Measurements from ENCODE around the gene QKI. TPM values are rescaled to one million over a fixed set of nuclear protein-coding genes. Genes with fewer than 3 reads are reported as not detected.

The QKI gene
- total RNA-seq, 2 donors from 2014 or later: 63.0 to 316 TPM

- Histone ChIP-seq H3K9me3 (no peaks in the 10 kb centered on the region), H3K27ac (no peak overlapping the region), H3K27me3 (replicated peaks; ENCODE audit: insufficient read depth) (no peaks in the 10 kb centered on the region), H3K4me3 (no peak overlapping the region), H3K36me3 (no peaks in the 10 kb centered on the region), H3K4me1 (replicated peaks) (no peaks in the 10 kb centered on the region)
- no peak for TF ChIP-seq CTCF (IDR thresholded peaks at IDR 0.05)
- intact Hi-C loops (cut with DNase I): no loop called here
- no peak for DNase-seq (ENCODE audit: low spot score)
- WGBS: 85% methylated on average over 2 of the region's 2 CpGs
Measured at GRCh38 chr6:163444077-163444476, 29.6 kb downstream of the QKI start.

- Histone ChIP-seq H3K36me3 (no peaks in the 10 kb centered on the region), H3K27me3 (replicated peaks; ENCODE audit: insufficient read depth) (no peaks in the 10 kb centered on the region), H3K9me3 (no peaks in the 10 kb centered on the region), H3K4me1 (replicated peaks) (no peaks in the 10 kb centered on the region), H3K27ac (no peak overlapping the region), H3K4me3 (no peak overlapping the region)
- no peak for DNase-seq (ENCODE audit: low spot score)
- intact Hi-C loops (cut with DNase I): no loop called here
- 48% methylated on average over 4 of the region's 4 CpGs for WGBS
- no peak for TF ChIP-seq POLR2A (IDR thresholded peaks at IDR 0.05)
Measured at GRCh38 chr6:163446549-163446948, 32.0 kb downstream of the QKI start.

GRCh38 chr6:163449076-163449475, 34.6 kb downstream of the QKI start:
- Histone ChIP-seq H3K4me1 (replicated peaks) (no peaks in the 10 kb centered on the region), H3K36me3 (no peaks in the 10 kb centered on the region), H3K4me3 (no peak overlapping the region), H3K9me3 (no peaks in the 10 kb centered on the region), H3K27me3 (replicated peaks; ENCODE audit: insufficient read depth) (no peaks in the 10 kb centered on the region), H3K27ac (no peak overlapping the region)
- no peak for TF ChIP-seq POLR2AphosphoS5 (IDR thresholded peaks at IDR 0.05)
- no peak for TF ChIP-seq CTCF (IDR thresholded peaks at IDR 0.05)
- TF ChIP-seq POLR2A (IDR thresholded peaks at IDR 0.05): no peak
- intact Hi-C loops (cut with DNase I): no loop called here
- no peak for DNase-seq (ENCODE audit: low spot score)
- WGBS: 17% methylated on average over 1 of the region's 1 CpG

- intact Hi-C loops (cut with DNase I): no loop called here
- WGBS: 98% methylated on average over 2 of the region's 2 CpGs
- Histone ChIP-seq H3K9me3 (no peaks in the 10 kb centered on the region), H3K27ac (no peak overlapping the region), H3K4me3 (no peak overlapping the region), H3K36me3 (no peaks in the 10 kb centered on the region), H3K4me1 (replicated peaks) (no peaks in the 10 kb centered on the region), H3K27me3 (replicated peaks; ENCODE audit: insufficient read depth) (no peaks in the 10 kb centered on the region)
- no peak for TF ChIP-seq POLR2AphosphoS5 (IDR thresholded peaks at IDR 0.05)
- no peak for TF ChIP-seq POLR2A (IDR thresholded peaks at IDR 0.05)
- no peak for TF ChIP-seq CTCF (IDR thresholded peaks at IDR 0.05)
- no peak for DNase-seq (ENCODE audit: low spot score)
Measured at GRCh38 chr6:163454425-163454824, 39.9 kb downstream of the QKI start.

- H3K4me1 ChIP-seq (replicated peaks): no peaks in the 10 kb centered on the region
Measured at GRCh38 chr6:163455552-163455951, 41.0 kb downstream of the QKI start.

More at GRCh38 chr6:163455552-163455951, 41.0 kb downstream of the QKI start:
- H3K4me3 ChIP-seq: no peak overlapping the region
- H3K36me3 ChIP-seq: no peaks in the 10 kb centered on the region
- no peaks in the 10 kb centered on the region for H3K27me3 ChIP-seq (replicated peaks; ENCODE audit: insufficient read depth)
- H3K27ac ChIP-seq: no peak overlapping the region
- no peak for DNase-seq (ENCODE audit: low spot score)
- H3K9me3 ChIP-seq: no peaks in the 10 kb centered on the region
- intact Hi-C loops (cut with DNase I): no loop called here
- no peak for TF ChIP-seq POLR2A (IDR thresholded peaks at IDR 0.05)
- no peak for TF ChIP-seq POLR2AphosphoS5 (IDR thresholded peaks at IDR 0.05)
- TF ChIP-seq CTCF (IDR thresholded peaks at IDR 0.05): no peak

Measured in prostate gland (tissue), 2 donors.